ENCODE results near the gene ATP6V1G1.
A peak's percentile ranks its signal among the peaks of the same experiment; 100 is the strongest.

The ATP6V1G1 gene

GRCh38 chr9:114580609-114581193, 6.9 kb upstream of the ATP6V1G1 start:
- no peak for TF ChIP-seq CTCF (conservative IDR thresholded peaks at IDR 0.05; ENCODE audit: low read depth, low read length)
- no peak for DNase-seq (ENCODE audit: low read depth)
- H3K4me3 ChIP-seq (ENCODE audit: low read length): no peak overlapping the region

- H3K4me3 ChIP-seq (ENCODE audit: low read length): no peak overlapping the region
- no peak for TF ChIP-seq CTCF (conservative IDR thresholded peaks at IDR 0.05; ENCODE audit: low read depth, low read length)
- DNase-seq (ENCODE audit: low read depth): no peak
These were observed 4.0 kb upstream of the ATP6V1G1 start for GRCh38 chr9:114583371-114584155.

- no peak for DNase-seq (ENCODE audit: low read depth)
- no peak for TF ChIP-seq CTCF (conservative IDR thresholded peaks at IDR 0.05; ENCODE audit: low read depth, low read length)
These were observed 641 bp downstream of the ATP6V1G1 start for GRCh38 chr9:114588210-114588609.

GRCh38 chr9:114588651-114589526, 1.3 kb downstream of the ATP6V1G1 start:
- H3K4me3 ChIP-seq (ENCODE audit: low read length): peak overlapping the region; percentile 100
- TF ChIP-seq CTCF (conservative IDR thresholded peaks at IDR 0.05; ENCODE audit: low read depth, low read length): no peak
- no peak for DNase-seq (ENCODE audit: low read depth)

More at GRCh38 chr9:114588210-114588609, 641 bp downstream of the ATP6V1G1 start:
- peak overlapping the region; percentile 100 for H3K4me3 ChIP-seq (ENCODE audit: low read length)

- no peak overlapping the region for H3K4me3 ChIP-seq (ENCODE audit: low read length)
- no peak for DNase-seq (ENCODE audit: low read depth)
- no peak for TF ChIP-seq CTCF (conservative IDR thresholded peaks at IDR 0.05; ENCODE audit: low read depth, low read length)
These were observed 2.8 kb downstream of the ATP6V1G1 start for GRCh38 chr9:114590328-114590727.

GRCh38 chr9:114591291-114591787, 3.8 kb downstream of the ATP6V1G1 start:
- H3K4me3 ChIP-seq (ENCODE audit: low read length): peak overlapping the region; percentile 1
- no peak for TF ChIP-seq CTCF (conservative IDR thresholded peaks at IDR 0.05; ENCODE audit: low read depth, low read length)

More at GRCh38 chr9:114591291-114591787, 3.8 kb downstream of the ATP6V1G1 start:
- no peak for DNase-seq (ENCODE audit: low read depth)
